GM18868 (cell line): ENCODE data around the gene KLC4.
A peak's percentile ranks its signal among the peaks of the same experiment; 100 is the strongest.
"Not testable (repeated sequence)": the region's sequence is repeated elsewhere in the genome, so short reads cannot be mapped to it uniquely, and the experiment has no call there.

Experiments used
- ATAC-seq: cut with Tn5 transposase; IDR thresholded peaks from one replicate; pipeline ENCODE4 v1.9.1; 2021; ENCODE audit warnings: mild to moderate bottlenecking, moderate library complexity; ENCODE audit not compliant: unreplicated experiment

Gene KLC4

DNA sequence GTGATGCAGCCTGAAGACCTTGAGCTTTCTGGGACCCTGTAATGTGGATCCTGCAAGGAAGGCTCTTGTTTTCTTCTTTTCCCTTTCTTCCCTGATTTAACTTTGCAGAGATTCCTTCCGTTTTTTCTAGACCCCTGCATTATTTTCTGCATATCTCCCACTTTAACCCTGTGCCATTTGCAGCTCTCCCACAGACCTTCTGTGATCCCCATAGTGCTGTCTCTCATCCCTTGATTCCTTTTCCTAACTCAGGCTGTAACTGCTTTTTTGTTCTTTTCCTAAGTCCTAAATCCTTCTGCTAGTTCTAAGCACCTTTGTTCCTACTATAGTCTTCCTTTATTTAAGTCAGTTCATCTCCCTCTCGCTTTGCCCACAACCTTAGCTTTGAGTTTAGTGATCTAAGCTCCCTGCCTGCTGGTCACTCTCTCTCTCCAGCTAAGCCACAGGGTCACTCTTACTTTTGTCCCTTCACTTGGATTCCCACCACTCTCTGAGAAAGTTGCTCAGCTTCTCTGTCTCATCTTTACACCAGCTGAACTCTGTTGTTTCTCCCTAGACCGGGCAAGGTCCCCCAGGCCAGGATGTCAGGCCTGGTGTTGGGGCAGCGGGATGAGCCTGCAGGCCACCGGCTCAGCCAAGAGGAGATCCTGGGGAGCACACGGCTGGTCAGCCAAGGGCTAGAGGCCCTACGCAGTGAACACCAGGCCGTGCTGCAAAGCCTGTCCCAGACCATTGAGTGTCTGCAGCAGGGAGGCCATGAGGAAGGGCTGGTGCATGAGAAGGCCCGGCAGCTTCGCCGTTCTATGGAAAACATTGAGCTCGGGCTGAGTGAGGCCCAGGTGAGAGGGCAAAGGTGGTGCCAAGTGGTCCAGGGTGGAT lies 1.6 kb downstream of the KLC4 start:
- no peak for ATAC-seq

DNA sequence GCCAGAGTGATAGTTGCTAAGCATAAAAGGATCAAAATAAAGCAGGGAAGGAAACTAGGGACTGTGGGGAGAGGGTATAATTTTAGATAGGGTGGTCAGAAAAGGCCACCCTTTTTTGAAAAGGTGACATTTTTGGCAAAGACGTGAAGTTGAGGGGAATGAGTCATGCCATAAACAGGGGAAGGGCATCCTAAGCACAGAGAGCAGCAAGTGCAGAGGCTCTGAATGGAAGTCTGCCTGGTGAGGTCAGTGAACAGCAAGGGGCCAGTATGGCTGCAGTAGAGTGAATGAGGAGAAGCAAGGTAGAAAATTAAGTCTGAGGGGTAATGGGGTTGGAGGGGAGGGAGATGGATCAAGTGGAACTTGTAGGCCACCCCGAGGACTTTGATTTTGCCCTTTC lies 2.4 kb downstream of the KLC4 start:
- ATAC-seq, result no peak

DNA sequence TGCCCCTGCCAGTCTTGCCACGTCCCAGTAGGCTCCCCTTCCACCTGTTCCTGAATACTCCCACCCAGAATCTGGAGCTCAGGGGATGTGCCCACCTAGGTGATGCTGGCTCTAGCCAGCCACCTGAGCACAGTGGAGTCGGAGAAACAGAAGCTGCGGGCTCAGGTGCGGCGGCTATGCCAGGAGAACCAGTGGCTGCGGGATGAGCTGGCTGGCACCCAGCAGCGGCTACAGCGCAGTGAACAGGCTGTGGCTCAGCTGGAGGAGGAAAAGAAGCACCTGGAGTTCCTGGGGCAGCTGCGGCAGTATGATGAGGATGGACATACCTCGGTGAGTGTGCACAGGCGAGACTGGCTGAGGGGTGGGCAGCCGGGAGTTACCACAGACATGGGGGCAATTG lies 3.4 kb downstream of the KLC4 start:
- no peak for ATAC-seq

DNA sequence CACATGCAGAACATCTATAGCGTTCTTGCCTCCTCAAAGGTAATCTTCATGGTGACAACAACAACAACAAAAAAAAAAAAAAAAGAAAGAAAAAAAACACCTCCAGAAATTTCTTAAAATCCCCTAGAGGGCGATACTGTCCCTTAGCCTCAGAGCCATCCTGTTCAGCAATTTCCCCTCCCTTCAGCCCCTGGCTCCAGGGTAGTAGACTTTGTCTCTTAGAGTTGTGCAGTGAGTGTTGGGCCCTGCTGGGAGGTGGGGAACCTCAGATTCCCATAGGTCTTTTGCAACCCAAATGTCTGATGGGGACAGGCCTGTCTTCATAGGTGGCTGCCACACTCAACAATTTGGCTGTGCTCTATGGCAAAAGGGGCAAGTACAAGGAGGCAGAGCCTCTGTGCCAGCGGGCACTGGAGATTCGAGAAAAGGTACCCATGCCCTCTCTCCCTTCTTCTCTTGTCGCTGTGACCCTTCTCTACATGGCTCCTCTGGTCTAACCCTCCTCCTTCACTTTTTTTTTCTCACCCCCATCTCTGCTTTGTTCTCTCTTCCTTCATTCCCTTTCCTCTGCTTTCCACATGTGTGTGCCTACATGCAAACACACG lies 10.7 kb downstream of the KLC4 start:
- ATAC-seq, result no peak

DNA sequence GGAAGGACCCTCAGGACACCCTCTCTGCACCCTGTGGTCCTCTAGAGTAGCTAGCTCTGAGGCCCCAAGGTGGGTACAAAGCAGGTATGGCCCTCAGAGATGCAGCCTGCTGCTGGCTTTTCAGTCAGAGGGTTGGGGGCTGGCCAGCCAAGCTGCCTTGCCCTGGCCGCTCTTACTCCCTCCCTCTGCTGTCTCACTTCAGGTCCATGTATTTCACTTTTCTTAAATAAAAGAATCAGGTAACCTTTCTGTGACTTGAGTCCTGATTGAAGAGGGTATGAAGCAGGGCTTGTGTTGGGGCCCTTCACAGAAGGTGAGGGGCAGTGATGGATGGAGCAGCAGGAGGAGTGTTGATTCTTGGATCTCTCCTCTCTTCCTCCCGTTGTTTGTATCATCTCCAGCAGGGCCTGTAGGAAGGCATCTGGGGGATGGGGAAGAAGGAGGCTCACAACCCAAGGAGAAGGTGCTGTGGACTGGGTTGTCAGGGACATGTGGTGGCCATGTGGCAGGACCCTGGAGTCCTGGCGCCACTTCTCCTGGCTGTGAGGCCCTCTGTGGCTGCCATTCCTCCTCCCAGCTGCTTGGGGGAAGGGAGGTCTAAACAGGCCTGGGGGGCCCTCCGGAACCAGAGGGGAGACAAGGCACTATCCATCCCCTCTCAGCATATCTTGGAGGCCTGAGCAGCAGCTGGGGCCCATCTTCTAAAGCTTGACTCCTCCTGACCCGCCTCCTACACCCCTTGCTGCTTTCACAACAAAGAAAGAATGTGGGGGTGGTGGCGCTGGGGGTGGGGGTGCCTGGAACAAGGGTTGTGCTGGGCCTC lies 15.6 kb downstream of the KLC4 start:
- no peak for ATAC-seq

DNA sequence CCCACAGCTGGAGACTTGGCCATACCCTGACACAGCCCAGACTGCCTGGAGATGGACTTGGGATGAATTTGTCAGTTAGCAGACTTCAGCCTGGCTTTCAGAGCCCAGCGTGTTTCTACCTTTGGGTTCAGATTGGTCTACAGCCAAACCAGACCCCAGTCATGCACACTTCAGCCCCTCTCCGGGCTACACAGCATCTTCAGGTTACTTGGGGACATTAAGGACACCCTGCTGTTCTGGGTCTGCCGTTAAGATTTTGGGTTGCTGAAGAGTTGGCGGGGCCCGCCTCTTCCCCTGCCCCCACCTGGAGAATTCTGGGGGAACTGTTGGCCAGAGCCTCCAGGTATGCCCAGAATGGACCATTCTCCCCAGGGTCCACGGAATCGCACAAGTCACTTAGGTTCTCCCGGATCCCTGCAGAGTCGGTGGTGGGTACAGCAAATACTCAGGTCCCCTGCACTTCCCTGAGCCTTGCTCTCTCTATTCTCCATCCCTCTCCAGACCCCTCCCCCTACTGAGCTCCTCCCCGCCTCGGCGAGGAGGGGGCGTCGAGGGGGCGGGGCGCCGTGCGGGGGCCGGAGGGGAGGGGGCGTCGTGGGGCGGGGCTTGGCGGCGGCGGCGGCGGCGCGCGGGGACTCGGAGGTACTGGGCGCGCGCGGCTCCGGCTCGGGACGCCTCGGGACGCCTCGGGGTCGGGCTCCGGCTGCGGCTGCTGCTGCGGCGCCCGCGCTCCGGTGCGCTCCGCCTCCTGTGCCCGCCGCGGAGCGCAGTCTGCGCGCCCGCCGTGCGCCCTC lies 16.4 kb downstream of the KLC4 start, which contains the start of gene PTK7:
Gene PTK7, plus strand, starts transcription at position 645 of the 794 bp plus-strand sequence. CDS start 175 bp downstream, outside the sequence.
- ATAC-seq, result no peak

DNA sequence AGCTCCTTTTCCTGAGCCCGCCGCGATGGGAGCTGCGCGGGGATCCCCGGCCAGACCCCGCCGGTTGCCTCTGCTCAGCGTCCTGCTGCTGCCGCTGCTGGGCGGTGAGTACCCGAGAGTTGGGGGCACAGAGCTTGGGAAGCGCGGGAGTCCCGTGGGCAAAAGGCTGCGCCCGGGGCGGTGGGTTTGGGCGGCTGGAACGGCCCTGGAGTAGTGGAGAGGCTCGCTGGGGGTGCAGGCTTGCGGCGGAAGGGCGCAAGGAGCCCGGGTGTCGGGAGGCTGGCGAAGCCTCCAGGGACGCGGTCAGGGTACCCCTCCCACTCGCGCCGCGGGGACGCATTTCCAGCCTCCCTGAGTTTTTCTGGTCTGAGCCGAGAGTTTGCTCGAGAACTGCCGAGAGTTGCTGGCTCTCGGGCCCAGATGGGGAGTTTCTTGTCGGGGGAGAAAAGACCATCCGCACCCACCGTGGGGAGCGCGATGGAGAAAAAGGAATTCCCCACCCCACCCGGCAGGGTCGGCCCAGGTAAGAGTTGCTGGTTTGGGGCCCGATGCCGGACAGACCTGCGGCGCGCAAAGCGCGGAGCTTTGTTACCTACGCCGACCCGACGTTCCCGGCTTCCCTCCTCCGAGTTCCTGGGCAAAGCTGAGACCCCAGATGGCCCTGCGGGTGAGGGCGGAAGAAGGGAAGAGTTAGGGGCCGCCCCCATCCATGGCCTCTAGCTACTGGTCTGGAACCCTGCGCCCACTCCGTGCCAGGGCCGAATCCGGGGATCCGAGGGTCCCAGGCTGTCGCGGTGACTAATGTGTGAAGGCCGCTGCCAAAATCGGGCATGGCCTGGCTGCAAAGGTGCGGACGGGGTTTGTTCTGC lies 17.3 kb downstream of the KLC4 start:
- no peak for ATAC-seq

DNA sequence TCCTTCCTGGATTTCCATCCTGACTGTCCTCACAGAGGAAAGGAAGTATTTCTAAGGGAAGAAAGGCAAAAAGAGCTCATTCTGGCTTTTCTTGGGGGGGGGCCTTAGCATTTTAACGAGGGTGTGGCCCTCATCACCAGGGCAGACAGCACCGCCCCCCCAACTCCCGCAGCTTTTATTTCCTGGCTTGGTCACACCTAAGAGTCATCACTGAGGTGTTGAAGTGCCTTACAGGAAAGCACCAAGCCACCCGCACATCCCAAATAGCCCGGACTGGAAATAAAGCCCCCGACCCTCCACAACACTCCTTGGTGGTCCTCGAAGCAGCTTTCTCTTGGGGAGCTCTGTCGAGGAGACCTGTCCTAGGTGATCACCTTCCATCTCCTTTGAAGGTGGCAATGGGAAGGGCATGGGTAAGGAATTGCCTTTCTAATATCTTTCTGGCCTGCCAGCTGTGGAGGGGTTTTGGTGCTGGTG lies 17.9 kb downstream of the KLC4 start:
- ATAC-seq, result no peak

DNA sequence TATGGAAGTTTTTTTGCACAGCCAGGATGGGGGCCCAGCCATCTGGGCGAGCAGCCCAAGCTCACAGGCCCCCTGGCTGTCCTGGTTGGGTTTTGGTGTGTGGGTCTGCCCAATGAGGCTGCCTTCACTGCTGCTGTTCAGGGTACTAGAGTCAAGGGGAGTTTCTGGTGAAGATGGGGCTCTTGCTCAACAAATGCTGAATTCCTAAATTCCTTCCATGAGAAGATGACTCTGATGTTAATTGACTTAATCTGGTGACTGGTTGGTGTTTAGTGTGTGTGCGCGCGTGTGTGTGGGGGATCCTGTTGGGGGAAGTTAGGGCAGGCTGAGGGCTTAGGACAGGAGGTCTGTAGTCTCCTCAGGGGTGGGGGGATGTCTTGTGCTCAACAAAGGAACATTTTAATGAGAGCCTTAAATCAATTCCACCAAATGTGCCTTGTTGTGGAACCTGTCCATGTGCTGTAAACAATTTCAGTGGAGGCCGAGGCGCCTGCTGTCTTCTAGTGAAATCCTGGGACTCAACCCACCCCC lies 18.6 kb downstream of the KLC4 start:
- ATAC-seq, result no peak

DNA sequence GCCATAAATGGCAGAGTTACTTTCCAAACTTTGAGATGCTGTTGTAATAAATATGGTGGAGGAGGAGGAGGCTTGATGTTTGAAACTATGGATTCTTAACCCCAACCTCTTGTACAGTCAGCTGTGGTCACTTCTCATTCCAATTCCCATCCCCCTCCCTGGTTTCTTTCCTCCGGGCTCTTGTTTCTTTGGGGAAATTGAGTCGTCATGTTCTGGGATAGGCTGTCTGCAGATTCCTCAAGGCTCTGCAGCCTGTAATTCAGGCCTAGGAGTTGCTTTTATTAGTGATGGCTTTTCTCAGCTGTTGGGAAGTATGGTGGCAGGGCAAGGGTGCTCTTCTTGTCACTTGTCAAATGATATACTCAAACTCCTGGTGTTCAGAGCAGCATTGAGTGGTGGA lies 19.3 kb downstream of the KLC4 start:
- no peak for ATAC-seq

DNA sequence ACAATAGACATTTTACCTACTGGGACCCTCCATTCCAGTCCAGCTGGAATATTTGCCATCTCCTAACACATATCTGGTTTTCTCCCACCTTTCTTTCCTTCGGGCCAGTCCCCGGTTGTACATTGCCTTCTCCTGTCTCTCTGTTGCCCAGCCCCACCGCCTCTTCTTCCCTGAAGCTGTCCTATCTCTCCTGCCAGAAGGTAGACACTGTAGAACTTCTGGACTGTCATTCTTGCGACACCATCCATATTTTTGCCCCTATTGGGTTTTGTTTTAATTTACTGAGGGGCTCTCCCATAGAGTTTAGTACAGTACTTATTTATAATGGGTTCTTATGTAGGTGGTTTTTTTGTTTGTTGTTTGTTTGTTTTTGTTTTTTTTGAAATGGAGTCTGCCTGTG lies 21.6 kb downstream of the KLC4 start:
- ATAC-seq, result no peak

DNA sequence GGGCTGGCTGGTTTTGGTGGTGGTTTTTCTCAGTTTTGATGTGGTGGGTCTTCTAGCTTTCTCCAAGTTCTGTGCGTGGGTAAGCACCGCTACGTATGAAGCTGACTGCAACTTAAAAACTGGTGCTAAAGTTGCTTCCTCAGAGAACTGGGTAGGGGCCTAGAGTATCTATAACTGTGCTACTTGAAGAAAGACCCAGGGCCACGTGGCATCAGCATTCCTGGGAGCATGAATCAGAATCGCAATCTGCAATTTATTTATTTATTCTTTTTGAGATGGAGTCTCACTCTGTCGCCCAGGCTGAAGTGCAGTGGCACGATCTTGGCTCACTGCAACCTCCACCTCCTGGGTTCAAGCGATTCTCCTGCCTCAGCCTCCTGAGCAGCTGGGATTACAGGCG lies 22.5 kb downstream of the KLC4 start:
- not testable (repeated sequence) for ATAC-seq

DNA sequence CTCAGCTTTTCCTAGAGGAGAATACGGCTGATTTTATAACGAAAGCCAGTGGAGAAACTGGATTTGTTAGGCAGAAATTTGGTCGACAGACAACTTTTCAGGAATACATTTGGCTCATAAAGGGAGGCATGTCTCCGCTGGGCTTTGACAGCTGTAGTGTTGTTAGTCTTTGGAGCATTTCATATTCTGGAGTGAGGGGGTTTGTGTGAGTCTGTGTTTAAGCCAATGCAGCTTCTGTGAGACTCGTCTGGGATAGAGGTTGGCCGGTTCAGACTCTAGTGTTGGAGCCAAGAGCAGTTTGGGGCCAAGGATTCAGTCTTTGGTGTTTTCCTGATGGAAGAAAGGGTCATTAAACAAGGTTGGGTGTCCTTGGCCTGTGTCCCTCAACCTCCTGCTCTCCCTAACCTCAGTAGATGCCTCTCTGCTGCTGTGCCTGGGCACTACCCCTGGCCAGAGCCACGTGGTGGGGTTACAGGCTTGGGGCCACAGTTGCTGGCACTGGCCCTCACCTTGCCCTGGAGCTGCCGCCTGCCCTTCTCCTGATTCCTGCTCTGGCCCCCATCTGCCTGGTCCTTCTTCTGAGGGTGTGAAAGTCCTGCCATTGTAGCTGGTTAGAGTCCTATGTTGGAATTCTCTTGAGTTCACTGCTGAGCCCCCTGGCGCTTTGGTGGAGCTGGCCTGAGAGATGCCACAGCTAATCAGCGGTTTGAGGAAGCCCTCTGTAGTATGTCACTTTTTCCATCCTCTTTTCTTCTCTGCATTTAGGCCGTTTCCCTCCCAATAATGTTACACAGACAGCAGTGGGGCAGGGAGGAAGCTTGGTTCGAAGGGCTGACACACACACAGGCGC lies 23.6 kb downstream of the KLC4 start:
- no peak for ATAC-seq

DNA sequence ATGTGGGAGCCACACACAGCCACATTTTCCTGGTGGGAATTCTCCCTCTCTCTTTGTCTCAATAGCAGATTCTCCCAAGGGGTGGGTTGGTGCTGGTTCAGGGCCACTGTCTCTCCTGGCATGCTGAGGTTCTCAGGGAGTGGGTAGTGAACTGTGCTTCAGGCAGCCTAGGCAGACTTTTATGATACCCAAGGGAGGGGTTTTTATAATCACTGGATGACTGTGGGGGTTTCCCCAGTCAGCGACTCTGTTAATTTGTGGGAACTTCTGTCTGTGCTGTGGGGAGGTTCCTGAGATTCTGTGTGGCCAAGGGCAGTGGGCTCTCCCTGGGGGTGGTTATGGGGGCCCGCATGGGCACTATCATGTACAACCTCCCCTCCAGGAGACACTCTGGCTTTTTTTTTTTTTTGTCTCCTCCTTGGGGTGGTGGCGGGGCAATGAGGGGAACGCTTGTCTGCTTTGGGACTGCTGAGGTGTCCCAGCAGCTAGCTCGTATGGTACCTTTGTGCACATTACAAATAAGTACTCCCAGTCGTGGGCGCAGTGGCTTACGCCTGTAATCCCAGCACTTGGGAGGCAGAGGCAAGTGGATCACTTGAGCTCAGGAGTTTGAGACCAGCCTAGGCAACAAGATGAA lies 26.7 kb downstream of the KLC4 start:
- peak; percentile 80 for ATAC-seq

DNA sequence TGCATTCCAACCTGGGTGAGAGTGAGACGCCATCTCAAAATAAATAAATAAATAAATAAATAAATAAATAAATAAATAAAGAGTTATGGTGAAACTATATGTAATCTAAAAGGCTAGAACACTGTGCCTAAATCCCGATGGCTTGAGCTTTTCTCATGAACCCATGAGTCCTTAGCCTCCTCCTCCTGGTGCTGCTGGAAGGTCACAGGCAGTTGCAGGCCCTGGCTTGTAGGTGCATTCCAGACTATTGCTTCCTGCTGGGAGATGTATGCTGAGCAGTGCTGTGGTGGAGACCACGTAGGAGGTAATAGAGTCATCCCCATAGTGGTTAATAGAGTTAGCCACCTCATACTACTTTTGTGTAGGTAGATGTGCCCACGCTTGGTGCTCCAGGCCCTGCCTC lies 29.2 kb downstream of the KLC4 start:
- no peak for ATAC-seq

DNA sequence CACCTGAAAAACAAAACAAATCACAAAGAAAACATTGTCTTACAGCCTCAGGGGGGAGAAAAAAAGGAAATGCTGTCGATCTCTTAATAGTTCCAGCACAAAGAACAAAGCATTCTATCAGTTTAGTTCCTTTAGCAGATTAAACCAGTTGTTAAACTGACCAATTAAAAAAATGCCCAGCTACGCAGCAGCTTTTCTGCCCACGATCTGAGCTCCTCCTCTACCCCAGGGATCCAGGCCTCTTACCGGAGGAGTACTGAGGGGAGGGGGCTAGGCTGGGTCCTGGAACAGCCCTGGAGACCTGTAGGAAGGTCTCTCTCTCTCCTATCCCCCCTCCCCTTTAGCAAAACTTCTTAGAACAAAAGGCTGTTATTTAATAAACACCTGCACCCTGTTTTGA lies 30.0 kb downstream of the KLC4 start:
- ATAC-seq, result no peak

DNA sequence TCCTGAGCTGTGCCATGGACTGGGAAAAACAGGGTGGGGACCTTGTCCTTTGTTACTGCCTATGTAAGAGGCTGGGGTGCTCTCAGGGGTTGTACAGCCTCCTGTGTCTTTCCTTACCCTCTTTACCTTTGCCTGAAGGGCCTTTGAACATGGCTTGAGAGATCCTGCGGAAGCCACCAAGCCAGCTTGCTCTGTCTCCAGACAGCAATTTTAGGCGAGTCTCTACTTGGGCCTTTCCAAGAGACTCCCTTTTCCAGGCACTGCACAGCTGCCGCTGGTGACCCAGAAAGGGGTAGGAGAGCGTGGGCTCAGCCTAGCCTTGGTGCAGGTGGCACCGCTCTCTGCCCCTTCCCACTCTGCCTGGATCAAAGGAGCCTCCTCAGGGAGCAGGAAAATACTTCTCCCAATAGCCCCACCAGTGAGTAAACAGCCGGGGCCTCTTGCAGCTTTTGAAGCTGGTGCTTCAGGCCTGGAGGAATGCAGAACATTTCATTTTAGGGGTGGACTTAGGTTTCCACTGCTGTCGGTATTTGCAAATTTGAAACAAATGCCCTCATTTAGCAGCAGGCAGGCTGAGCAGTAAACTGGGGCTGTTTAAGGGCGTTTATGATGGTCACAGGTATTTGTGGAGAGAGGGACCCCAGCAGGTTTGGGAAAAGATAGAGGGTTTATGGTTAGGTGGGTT lies 30.6 kb downstream of the KLC4 start:
- ATAC-seq, result no peak
